HG03457 (cell line): ENCODE data around the gene SPRY1.

Experiments used
- ATAC-seq: cut with Tn5 transposase; IDR thresholded peaks from one replicate; pipeline ENCODE4 v1.9.1; 2021; ENCODE audit warnings: moderate number of reproducible peaks; ENCODE audit not compliant: unreplicated experiment

SPRY1 gene

DNA sequence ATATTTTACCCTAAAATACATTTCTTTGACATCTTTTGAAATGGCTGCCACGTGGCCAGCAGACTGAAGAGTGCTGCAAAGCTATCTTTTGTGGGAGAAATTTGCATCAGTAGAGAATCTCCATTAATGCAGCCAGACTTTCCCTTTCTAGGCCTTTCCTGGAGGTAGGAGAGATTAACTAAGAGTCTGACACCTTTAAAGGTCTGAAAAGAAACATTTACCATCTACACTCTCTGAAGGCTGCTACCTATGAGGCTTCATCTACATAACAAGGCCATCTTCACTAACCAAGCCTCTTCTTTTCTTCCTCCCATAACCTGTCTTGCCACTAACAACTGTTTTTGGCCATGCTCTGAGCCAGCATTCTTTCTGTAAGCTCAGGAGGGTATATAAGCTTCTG is 17.8 kb upstream of the SPRY1 start:
- no peak for ATAC-seq

GRCh38 chr4:123379392-123379791 is 17.2 kb upstream of the SPRY1 start:
- no peak for ATAC-seq

DNA sequence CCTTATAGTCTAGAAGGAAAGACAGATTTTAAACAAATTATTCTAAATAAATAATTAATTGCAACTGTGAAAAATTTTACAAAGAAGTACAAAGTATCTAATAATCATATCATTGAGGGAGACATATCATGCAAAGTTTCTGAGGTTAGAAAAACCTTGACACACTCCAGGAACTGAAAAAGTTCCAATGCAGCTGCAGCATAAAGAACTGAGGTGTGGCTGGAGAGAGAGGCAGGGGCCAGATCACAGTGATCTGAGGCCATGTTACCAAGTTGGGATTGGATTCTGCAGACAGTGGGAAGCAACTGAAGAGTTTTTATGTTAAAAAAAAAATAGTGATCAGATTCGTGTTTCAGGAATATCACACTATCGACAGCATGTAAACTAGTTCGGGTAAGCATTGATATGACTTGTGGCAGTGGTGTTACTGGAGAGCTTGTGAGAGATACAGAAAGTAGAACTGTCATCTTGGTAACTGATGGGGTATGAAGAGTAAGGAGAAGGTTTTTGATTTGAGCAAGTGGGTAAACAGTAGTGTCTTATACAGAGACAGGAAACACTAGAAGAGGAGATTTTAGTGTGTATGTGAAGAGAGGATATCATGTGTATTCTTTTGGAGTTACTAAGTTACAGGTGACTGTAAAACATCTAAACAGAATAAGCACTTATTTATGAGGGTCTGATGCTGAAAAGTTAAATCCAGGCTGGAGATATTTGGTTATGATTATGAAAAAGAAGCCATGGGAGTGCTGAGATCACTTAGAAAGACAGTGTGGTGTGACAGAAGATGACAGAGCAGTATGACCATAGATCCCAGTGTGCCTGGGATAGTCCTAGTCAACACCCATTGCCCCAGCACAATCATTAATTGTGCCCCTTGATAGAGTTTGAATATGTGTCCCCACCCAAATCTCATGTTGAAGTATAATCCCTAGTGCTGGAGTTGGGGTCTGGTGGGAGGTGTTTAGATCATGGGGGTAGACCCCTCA is 15.6 kb upstream of the SPRY1 start:
- no peak for ATAC-seq

DNA sequence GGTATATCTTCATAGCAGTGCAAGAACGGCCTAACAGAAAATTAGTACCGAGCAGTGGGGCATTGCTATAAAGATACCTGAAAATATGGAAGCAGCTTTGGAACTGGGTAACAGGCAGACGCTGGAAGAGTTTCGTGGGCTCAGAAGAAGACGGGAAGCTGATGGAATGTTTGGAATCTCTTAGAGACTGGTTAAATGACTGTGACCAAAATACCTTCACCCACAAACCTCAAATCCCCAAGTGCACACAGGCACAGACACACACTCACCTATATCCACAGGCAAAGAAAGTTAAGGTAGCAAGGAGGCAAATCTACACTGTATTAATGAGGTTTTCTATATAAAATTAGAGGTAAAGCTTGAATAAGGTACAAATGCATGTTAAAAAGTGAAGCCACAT is 14.6 kb upstream of the SPRY1 start:
- no peak for ATAC-seq

- no peak for ATAC-seq
These were observed 13.0 kb upstream of the SPRY1 start for GRCh38 chr4:123383566-123383965.

GRCh38 chr4:123386609-123387008 is 10.0 kb upstream of the SPRY1 start:
- no peak for ATAC-seq

GRCh38 chr4:123390846-123391456 is 5.6 kb upstream of the SPRY1 start:
- ATAC-seq: no peak

- ATAC-seq: no peak
These were observed 2.9 kb upstream of the SPRY1 start for GRCh38 chr4:123393721-123394120.

DNA sequence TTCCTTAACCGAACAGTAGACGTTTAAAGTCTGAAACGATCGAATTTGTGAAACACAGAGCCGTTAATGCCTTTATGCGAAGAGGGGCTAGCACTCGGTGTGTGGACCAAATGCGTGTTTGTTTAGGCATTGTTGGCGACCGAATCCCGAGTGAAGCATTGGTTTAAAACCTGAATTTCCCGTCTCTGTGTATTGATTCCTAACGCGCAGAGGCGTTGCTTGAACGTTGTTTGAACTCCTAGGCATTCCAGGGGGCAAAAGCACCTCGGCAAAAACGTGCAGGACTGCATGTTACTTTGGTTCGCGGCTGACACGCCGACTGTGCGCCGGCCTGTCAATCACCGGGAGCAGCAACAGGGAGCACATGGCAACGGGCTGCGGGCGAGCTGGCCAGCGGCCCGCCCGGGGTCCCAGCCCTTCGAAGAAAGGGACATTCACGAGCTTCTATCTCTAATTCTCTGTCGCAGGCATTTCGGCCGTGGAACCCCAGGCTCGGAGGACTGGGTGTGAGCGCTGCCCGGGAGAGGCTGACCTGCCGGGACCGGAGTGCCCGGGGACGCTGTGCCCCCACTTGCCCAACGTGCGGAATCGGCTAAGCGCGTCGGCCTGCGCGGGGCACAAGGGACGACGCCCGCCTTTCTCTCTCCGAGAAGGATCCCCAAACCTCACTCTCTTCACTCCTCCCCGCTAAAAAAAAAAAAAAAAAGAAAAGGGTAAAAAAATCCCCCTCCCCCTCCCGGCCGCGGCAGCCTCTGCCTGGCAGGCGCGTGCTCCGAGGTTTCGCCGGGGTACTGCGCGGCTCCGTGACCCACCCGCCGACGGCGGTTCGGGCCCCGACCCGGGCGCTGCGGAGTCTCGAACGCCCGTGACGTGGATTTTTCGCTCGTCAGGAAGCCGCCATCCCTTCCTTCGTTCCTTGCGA is 810 bp downstream of the SPRY1 start:
- ATAC-seq: peak; percentile 1

DNA sequence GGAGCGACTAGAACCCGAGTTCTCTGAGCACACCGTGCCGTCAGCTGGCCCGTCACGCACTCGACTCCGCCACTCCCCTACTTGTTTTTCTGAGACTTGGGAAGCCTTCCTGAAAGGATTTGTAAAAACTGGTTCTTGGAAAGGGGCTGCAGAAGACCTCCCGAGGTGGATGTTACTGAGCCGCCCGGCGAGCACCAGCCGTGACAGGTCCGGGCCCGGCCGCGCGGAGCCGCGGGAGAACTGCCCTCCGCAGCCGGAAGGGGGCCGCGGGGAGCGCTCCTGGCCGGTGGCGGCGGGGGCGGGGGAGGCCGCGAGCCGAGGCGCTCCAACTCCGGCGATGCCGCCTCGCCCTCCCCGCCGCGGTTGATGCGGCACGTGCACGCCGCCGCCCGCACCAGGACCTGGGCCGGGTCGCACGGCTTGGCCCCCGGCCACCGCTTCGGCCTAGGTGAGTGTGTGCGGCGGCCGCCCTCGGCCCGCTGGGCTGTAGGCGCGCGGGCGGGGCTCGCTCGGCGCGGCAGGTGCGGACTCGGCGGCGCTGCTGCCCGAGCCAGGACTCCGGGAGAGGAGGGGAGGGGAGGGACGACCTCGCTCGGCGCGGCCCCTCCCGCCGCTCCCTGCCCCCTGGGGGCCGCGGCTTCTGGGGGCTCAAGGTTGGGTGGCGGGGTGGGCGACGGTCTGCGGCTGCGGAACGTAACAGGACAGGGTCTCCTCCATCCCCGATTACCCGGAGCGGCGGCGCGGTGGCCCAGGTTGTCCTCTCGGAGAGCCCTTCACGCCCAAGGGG is 1.7 kb downstream of the SPRY1 start:
- ATAC-seq: peak; percentile 60

GRCh38 chr4:123398853-123399626 is 2.4 kb downstream of the SPRY1 start:
- peak; percentile 26 for ATAC-seq

DNA sequence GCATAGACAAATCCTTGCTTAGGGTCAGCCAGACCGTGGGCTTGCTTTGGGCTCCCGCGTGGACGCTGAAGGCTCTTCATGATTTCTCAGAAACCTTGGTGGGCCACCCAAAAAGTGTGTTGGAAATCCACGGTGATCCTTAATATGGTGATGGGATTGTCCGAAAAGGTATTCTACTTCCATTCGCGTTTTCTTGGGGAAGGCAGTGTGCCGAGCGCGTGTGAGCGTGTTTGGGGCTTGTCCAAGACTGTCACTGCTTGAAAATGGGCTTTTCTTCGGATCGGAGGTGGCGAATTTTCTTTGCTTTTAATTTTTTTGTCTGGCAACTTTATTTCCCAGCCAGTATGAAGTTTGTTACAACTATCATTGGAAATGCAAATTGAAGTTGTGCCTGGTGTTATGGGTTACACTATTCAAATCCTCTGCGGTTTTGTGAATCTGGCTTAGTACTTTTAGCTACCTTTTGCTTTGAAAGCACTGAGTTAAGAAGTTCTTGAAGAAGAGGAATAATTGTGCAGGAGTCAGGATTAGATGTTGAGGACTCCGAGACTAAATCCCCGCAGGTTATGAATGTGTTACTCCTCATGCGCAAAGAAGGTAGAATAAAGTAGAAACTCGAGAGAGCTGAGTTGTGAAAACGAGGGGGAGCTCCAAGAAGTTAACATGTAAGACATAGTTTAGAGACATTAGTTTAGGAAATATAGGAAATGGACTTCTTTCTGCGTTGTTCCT is 3.2 kb downstream of the SPRY1 start:
- no peak for ATAC-seq

GRCh38 chr4:123401271-123402120 is 4.9 kb downstream of the SPRY1 start:
- ATAC-seq: no peak

DNA sequence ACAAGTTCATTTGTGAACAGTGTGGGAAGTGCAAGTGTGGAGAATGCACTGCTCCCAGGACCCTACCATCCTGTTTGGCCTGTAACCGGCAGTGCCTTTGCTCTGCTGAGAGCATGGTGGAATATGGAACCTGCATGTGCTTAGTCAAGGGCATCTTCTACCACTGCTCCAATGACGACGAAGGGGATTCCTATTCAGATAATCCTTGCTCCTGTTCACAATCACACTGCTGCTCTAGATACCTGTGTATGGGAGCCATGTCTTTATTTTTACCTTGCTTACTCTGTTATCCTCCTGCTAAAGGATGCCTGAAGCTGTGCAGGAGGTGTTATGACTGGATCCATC is 5.5 kb downstream of the SPRY1 start:
- ATAC-seq: no peak

- ATAC-seq: no peak
These were observed 6.5 kb downstream of the SPRY1 start for GRCh38 chr4:123403080-123403604.

- no peak for ATAC-seq
These were observed 7.9 kb downstream of the SPRY1 start for GRCh38 chr4:123404533-123404932.

DNA sequence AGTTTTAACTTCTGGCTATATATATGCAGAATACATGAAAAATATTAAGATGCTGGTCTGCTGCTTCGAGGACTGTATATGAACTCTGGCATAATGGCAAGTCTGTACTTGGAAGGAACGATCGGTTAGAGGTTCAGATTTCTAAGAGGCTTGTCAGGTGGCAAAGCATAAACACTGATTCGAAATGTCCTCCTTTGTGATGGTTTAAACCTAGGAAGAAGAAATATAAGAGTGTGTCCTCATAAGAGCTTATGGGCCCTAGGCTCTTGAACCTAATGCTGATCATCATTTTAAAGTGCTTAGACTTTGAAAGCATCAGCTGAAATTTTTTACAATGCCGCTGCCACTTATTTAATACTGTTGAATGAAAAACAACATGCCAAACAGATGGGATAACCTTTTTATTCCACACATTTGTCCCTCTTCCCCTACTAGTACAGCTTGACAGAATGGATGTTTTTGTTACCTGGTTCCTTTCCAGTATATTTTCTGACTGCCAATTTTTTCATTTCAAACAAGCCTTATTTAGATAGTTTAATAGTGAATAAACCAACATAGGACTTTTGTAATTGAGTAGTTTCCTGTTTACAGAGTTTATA is 8.8 kb downstream of the SPRY1 start:
- ATAC-seq: no peak

- ATAC-seq: no peak
These were observed 10.3 kb downstream of the SPRY1 start for GRCh38 chr4:123406872-123407271.
